ENCODE measurements around the gene GDPD3.
A peak's percentile ranks its signal among the peaks of the same experiment; 100 is the strongest.
"Not testable (repeated sequence)": the region's sequence is repeated elsewhere in the genome, so short reads cannot be mapped to it uniquely, and the experiment has no call there.

The GDPD3 gene

GRCh38 chr16:30122604-30123160 is 9.3 kb upstream of the GDPD3 start:
- no peak for DNase-seq

GRCh38 chr16:30121741-30122571 is 8.6 kb upstream of the GDPD3 start:
- no peak for DNase-seq

GRCh38 chr16:30120340-30121105 is 7.2 kb upstream of the GDPD3 start:
- no peak for DNase-seq

- no peak for DNase-seq
Measured at GRCh38 chr16:30119428-30119827, 6.1 kb upstream of the GDPD3 start.

GRCh38 chr16:30117768-30118167 is 4.4 kb upstream of the GDPD3 start:
- no peak for DNase-seq

GRCh38 chr16:30116291-30117207 is 3.2 kb upstream of the GDPD3 start:
- no peak for DNase-seq

- no peak for DNase-seq
Measured at GRCh38 chr16:30115238-30115637, 1.9 kb upstream of the GDPD3 start.

GRCh38 chr16:30114833-30115232 is 1.5 kb upstream of the GDPD3 start:
- DNase-seq = not testable (repeated sequence)

- no peak for DNase-seq
Measured at GRCh38 chr16:30114411-30114810, 1.1 kb upstream of the GDPD3 start.

GRCh38 chr16:30113711-30114333 is 485 bp upstream of the GDPD3 start:
- DNase-seq = no peak

GRCh38 chr16:30112197-30113030 is 923 bp downstream of the GDPD3 start:
- peak; percentile 66 for DNase-seq

- DNase-seq = no peak
Measured at GRCh38 chr16:30110661-30111060, 2.7 kb downstream of the GDPD3 start.

GRCh38 chr16:30108059-30108850 is 5.1 kb downstream of the GDPD3 start:
- DNase-seq = no peak

- no peak for DNase-seq
Measured at GRCh38 chr16:30104492-30104891, 8.8 kb downstream of the GDPD3 start.

- no peak for DNase-seq
Measured at GRCh38 chr16:30104090-30104489, 9.2 kb downstream of the GDPD3 start.

- DNase-seq = peak; percentile 23
Measured at GRCh38 chr16:30096862-30097563, 16.3 kb downstream of the GDPD3 start.

- DNase-seq = peak; percentile 79
Measured at GRCh38 chr16:30096105-30096861, 17.1 kb downstream of the GDPD3 start, which contains the start of gene YPEL3. Gene YPEL3, minus strand, starts transcription at chr16:30096213. Its CDS starts 731 bp downstream, at chr16:30095482.

GRCh38 chr16:30095166-30096078 is 17.9 kb downstream of the GDPD3 start:
- no peak for DNase-seq
